NCI-H1694 (cell line): ENCODE results near the gene GALNT8.

Experiments
- DNase-seq: peaks from one replicate; lab custom pipeline; 2025; lab: John Stamatoyannopoulos, UW

The GALNT8 gene

GRCh38 chr12:4796694-4797482 is 76.7 kb downstream of the GALNT8 start:
- DNase-seq = no peak

- no peak for DNase-seq
Measured at GRCh38 chr12:4800555-4800954, 80.4 kb downstream of the GALNT8 start.

DNA sequence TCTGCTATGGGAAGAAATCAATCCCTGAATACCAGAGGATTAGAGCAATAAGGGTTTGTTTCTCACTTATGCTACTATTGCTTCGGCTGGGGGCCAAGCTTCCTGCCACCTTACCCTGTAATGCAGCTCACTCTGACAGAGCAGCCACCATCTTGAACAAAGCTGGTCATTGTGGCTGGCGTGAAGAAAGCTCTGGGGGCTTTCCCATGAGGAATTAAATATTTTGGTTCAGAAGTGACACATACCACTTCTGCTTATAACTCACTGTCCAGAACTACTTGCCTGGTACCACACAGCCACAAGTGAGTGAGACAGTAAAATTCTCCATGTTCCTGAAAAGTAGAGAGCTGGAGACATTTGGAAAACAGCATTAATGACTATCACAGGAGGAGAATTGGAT is 82.6 kb downstream of the GALNT8 start:
- no peak for DNase-seq

GRCh38 chr12:4806439-4807115 is 86.4 kb downstream of the GALNT8 start:
- DNase-seq = no peak

DNA sequence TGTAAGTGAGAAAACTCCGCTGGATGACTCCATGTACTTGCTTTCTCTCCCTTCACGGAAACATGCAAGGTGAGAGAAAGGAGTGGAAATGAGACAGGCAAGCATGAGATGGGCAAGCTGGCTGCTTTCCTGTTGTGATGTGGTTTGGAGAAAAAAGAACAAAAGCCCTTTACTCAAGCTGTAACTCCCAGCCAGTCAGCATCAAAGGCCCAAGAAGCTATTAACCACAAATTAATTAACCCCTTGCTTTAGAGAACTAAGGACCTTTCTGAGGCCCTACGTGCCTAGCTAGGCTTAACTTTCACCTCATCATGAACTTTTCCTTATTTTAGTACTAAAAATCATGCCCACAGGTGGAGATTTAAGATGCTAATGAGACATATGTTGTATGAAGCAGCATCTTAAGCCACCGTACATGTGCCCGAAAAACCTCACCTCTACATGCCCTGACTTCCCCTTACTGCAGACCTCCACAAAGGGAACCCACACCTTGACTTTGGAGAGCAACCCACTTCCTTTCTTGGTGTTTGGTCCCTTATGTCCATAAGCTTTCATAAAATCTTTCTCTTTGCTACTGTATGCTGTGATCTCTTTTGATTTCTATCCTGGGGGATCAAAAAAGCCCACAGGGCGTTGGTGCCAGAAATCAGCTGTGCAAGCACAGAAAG is 87.0 kb downstream of the GALNT8 start:
- no peak for DNase-seq

DNA sequence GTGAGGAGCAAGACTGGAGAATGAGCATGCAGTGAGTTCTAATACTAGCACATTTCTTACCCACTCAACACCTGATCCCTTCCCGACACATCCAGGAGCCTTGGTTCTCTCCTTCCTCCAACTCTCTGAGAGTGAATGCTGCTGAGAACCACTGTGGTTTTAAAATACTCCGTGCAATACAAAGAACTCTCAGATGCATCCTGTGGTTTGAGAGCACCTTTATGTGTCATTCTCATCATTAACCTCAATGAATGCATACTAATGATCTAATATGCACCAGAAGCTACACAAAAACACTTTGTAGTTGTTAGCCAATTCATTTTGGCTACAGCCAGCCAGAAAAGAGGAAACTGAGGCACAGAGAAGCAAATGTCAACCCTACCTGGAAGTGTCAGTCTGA is 87.6 kb downstream of the GALNT8 start:
- no peak for DNase-seq

DNA sequence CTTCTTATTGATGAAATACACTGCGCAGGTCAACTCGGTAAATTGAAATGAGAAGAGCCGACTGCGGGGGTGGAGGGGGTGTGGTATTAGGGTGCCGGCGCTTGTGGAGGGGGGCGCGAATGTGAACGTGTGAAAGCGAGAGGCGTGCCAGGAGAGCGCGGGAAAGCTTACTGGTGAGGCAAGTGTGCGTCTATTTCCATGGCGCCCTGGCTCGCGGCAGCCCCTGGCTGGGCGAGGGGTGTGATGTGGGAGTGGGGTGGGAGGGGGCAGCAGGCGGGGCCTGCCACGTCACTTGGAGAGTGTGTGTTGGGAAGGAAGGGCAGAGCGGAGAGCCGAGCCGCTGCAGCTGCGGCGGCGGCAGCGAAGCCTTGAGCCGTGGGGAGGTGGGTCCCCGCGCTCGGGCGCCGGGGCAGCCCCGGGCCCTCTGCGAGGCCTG is 88.8 kb downstream of the GALNT8 start:
- peak; percentile 43 for DNase-seq

DNA sequence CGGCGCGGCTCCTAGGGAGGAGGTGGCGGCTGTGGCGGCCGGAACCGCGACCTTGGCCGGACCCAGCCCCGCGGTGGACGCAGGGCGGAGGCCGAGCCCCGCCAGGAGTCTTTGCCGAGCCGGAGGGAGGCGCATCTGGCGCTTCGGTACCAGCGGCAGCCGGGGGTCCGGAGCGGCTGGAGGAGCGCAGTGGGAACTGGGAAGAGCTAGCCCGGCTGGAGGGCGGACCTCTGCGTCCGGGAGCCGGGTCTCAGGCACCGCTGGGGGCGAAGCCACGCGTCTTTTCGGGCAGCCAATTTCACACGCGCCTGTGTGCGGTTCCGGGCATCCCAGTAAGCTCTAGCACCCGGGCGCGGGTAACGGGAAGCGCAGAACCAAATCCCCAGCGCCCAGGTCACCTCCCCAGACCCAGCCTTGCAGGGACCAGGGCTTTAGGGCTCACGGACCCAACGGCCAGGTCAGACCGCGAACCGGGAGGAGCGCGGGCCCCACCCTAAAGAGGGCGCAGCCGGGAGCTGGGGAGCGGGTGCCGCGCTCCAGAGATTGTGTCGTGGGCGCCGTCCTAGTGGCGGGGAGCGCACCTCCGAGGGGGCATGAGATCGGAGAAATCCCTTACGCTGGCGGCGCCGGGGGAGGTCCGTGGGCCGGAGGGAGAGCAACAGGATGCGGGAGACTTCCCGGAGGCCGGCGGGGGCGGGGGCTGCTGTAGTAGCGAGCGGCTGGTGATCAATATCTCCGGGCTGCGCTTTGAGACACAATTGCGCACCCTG is 89.4 kb downstream of the GALNT8 start:
- DNase-seq = no peak

DNA sequence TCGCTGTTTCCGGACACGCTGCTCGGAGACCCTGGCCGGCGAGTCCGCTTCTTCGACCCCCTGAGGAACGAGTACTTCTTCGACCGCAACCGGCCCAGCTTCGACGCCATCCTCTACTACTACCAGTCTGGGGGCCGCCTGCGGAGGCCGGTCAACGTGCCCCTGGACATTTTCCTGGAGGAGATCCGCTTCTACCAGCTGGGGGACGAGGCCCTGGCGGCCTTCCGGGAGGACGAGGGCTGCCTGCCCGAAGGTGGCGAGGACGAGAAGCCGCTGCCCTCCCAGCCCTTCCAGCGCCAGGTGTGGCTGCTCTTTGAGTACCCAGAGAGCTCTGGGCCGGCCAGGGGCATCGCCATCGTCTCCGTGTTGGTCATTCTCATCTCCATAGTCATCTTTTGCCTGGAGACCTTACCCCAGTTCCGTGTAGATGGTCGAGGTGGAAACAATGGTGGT is 90.0 kb downstream of the GALNT8 start:
- no peak for DNase-seq

DNA sequence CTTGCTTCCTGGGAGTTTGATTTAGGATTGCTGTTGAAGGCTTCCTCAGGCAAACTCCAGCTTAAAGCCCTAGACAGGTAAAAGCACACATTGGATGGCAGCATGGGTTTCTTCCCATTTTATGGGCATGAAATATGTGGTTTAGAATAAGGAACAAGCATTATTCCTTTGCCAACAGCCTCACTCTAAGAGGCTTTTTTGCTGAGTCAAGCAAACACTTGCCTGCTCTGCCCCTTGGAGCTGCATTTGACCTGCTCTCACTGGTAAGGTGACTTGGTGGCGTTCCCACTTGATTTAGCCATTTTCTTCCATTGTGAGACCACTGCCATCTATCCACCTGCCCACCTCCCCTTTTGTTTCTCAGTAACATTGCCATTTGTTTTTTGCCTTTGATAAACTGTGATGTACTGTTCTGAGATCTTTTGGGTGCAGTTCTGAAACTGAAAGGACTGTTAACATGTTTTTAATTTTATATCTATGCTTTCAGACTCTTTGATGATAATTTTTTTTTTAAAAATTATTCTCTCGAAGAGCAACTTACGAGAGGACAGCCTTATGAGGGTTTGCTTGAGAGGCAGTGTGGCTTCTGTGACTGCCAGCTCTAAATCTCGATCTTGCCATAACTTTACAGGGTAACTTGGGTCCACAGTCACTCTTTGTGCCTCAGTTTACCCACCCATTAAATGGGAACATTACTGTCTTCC is 92.6 kb downstream of the GALNT8 start:
- no peak for DNase-seq

DNA sequence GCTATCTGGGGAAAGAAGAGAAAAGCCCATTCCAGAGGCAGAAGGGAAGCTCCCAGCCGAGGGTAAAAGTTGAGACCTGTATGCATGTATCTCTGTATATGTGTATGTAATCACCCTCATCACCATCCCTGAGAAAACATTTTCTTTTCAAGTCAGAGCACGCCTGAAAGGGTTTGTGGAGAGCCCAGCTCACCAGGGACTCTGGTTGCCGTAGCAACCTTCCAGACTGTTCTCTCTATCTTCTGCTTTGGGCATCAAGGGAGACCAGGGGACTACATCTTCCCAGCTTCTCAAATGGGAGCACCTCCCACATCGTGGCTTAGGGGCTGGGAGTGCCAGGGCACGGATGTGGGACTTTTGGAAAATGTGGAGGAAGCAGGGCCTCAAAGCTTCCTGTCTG is 93.5 kb downstream of the GALNT8 start:
- no peak for DNase-seq

GRCh38 chr12:4814485-4814884 is 94.3 kb downstream of the GALNT8 start:
- no peak for DNase-seq

GRCh38 chr12:4816744-4817525 is 96.7 kb downstream of the GALNT8 start:
- DNase-seq = no peak

DNA sequence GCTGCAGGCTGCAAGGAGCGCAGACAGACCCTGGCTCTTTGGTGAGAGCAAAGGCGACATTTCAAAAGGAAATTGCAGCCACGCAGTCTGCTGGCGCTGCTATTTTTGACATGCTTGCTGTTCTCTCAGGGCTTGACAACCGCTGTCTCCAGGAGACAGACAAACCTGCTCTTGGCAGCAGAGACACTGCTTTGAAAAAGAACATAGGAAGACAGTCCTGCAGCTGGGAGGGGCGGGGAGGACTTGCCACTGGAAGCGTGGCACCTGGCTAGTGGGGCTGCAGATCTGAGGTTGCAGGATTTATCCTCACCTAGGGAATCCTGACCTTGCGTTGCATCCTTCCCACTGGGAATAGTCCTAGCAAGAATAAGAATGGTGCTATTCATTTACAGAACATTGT is 97.7 kb downstream of the GALNT8 start:
- DNase-seq = no peak

- DNase-seq = no peak
Measured at GRCh38 chr12:4819654-4820053, 99.5 kb downstream of the GALNT8 start.

DNA sequence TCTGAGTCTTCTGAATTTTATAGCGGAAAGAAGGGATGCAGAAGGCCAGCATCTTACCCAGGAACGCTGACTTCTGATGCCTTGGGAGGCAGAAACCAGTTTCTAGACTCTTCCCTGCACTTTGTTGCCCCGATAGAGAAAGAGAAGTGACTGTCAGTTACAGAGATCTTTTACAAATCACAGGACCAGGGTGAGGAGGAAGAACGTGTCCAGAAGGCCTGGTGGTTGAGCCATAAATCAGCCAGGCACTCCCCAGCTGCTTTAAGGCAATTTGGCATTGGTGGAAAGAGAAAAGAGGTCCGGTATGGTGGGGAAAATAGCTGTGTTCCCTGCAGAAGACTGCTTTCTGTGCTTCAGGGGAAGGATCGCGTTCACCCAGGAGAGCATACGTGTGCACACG is 100.8 kb downstream of the GALNT8 start:
- no peak for DNase-seq
